ENCODE data around the gene TMEM88. TPM values are rescaled to one million over a fixed set of nuclear protein-coding genes. Genes with fewer than 3 reads are reported as not detected.
A peak's percentile ranks its signal among the peaks of the same experiment; 100 is the strongest.

Gene TMEM88
- total RNA-seq, 1 donor from 2014 or later: 5.8 TPM

GRCh38 chr17:7884581-7885366 is 29.9 kb downstream of the TMEM88 start:
- no peak for DNase-seq (ENCODE audit: low spot score)

GRCh38 chr17:7885367-7886226 is 30.7 kb downstream of the TMEM88 start:
- peak; percentile 29 for DNase-seq (ENCODE audit: low spot score)

- no peak for DNase-seq (ENCODE audit: low spot score)
Measured at GRCh38 chr17:7886227-7887037, 31.6 kb downstream of the TMEM88 start.

GRCh38 chr17:7887038-7887481 is 32.2 kb downstream of the TMEM88 start:
- no peak for DNase-seq (ENCODE audit: low spot score)

GRCh38 chr17:7887482-7888183 is 32.8 kb downstream of the TMEM88 start:
- peak; percentile 93 for DNase-seq (ENCODE audit: low spot score)

GRCh38 chr17:7888184-7888920 is 33.5 kb downstream of the TMEM88 start, which contains the start of gene CHD3:
CHD3 (plus strand) TSS chr17:7888789; CDS start chr17:7889001, 212 bp downstream.
- peak; percentile 46 for DNase-seq (ENCODE audit: low spot score)

- peak; percentile 92 for DNase-seq (ENCODE audit: low spot score)
Measured at GRCh38 chr17:7889166-7889955, 34.5 kb downstream of the TMEM88 start.

- DNase-seq (ENCODE audit: low spot score): no peak
Measured at GRCh38 chr17:7893187-7893880, 38.5 kb downstream of the TMEM88 start.

- DNase-seq (ENCODE audit: low spot score): no peak
Measured at GRCh38 chr17:7894226-7894625, 39.4 kb downstream of the TMEM88 start.

GRCh38 chr17:7894866-7895265 is 40.0 kb downstream of the TMEM88 start:
- DNase-seq (ENCODE audit: low spot score): no peak

GRCh38 chr17:7897090-7897489 is 42.2 kb downstream of the TMEM88 start:
- DNase-seq (ENCODE audit: low spot score): no peak

GRCh38 chr17:7897773-7898172 is 42.9 kb downstream of the TMEM88 start:
- no peak for DNase-seq (ENCODE audit: low spot score)

GRCh38 chr17:7903154-7904103 is 48.6 kb downstream of the TMEM88 start:
- no peak for DNase-seq (ENCODE audit: low spot score)

Other genes with a start within 250 kb of the TMEM88 start
- gene FXR2, start 240.2 kb upstream of the TMEM88 start, total RNA-seq: 39.3 TPM
- gene SAT2, start 227.2 kb upstream of the TMEM88 start, total RNA-seq: 120 TPM
- 0.89 TPM for gene SHBG, start 224.9 kb upstream of the TMEM88 start, total RNA-seq
- gene ATP1B2, start 204.1 kb upstream of the TMEM88 start, total RNA-seq: 7.7 TPM
- 48.7 TPM for gene TP53, start 167.6 kb upstream of the TMEM88 start, total RNA-seq
- 9.0 TPM for gene WRAP53, start 166.6 kb upstream of the TMEM88 start, total RNA-seq
- gene EFNB3, start 149.9 kb upstream of the TMEM88 start, total RNA-seq: 1.6 TPM
- 0.95 TPM for gene DNAH2, start 137.3 kb upstream of the TMEM88 start, total RNA-seq
- gene KDM6B, start 20.8 kb upstream of the TMEM88 start, total RNA-seq: 52.5 TPM
- 79.0 TPM for gene NAA38, start 2.5 kb downstream of the TMEM88 start, total RNA-seq
- gene CYB5D1, start 2.9 kb downstream of the TMEM88 start, total RNA-seq: 21.9 TPM
- gene CHD3, start 33.7 kb downstream of the TMEM88 start, total RNA-seq: 127 TPM
- gene RNF227, start 61.2 kb downstream of the TMEM88 start, total RNA-seq: 3.5 TPM
- 2.5 TPM for gene KCNAB3, start 74.8 kb downstream of the TMEM88 start, total RNA-seq
- gene TRAPPC1, start 76.9 kb downstream of the TMEM88 start, total RNA-seq: 147 TPM
- gene CNTROB, start 77.1 kb downstream of the TMEM88 start, total RNA-seq: 32.1 TPM
- gene GUCY2D, start 147.5 kb downstream of the TMEM88 start, total RNA-seq: 0.63 TPM
- gene ALOX15B, start 184.0 kb downstream of the TMEM88 start, total RNA-seq: 14.0 TPM
- 0.43 TPM for gene ALOX12B, start 232.7 kb downstream of the TMEM88 start, total RNA-seq

All from mucosa of gallbladder (tissue), 1 donor.